GM18498 (cell line): Measurements from ENCODE around the gene ANGPTL7.

Experiments used
- ATAC-seq: cut with Tn5 transposase; IDR thresholded peaks from one replicate; pipeline ENCODE4 v1.9.1; 2021; ENCODE audit warnings: mild to moderate bottlenecking, moderate library complexity; ENCODE audit not compliant: unreplicated experiment

The ANGPTL7 gene

GRCh38 chr1:11198851-11199594 lies 9.9 kb downstream of the ANGPTL7 start:
- no peak for ATAC-seq

GRCh38 chr1:11204396-11205190 lies 15.4 kb downstream of the ANGPTL7 start:
- no peak for ATAC-seq

GRCh38 chr1:11207898-11208611 lies 18.9 kb downstream of the ANGPTL7 start:
- no peak for ATAC-seq

- no peak for ATAC-seq
Observed at GRCh38 chr1:11211461-11211860, 22.3 kb downstream of the ANGPTL7 start.

GRCh38 chr1:11211925-11212587 lies 22.9 kb downstream of the ANGPTL7 start:
- no peak for ATAC-seq

- ATAC-seq, result no peak
Observed at GRCh38 chr1:11214698-11215380, 25.7 kb downstream of the ANGPTL7 start.

GRCh38 chr1:11215381-11216005 lies 26.3 kb downstream of the ANGPTL7 start:
- ATAC-seq, result no peak

GRCh38 chr1:11216074-11216473 lies 26.9 kb downstream of the ANGPTL7 start:
- ATAC-seq, result no peak

DNA sequence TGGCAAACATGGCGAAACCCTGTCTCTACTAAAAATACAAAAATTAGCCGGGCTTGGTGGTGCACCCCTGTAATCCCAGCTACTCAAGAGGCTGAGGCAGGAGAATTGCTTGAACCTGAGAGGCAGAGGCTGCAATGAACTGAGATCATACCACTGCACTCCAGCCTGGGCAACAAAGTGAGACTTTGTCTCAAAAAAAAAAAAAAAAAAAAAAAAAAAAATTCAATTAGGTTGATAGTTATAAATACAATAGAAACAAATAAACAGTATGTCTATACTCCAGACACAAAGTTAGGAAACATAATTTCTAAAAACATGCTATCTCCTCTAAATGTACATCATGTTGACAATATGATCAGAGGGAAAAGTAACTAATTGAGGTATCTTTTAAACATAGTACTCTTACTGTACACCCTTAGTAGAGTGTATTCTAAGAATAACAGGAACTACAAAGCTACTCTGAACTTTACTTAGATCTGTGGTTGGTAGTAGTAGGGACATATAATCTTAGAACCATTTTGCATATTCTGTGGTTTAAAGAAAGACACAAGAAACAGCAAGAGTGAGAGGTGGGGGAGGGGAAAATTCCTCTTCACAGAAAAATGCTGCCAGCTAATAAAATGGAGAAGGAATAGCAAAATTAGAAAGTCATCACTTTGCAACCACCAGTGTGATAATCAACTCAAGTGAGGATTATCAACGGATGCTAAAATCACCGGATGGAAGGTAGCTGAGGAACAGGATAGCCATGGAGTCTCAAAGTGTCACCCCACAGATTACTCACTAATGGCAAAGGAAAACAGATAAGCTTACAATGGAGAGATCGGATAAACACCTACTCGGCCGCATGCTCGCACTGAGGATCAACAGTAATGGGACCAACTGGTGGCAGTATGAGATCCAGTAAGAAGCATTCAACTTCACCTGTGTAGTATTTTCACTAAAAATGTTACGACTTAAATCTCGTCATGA lies 38.2 kb downstream of the ANGPTL7 start:
- ATAC-seq, result peak; percentile 87

- ATAC-seq, result no peak
Observed at GRCh38 chr1:11229203-11229602, 40.0 kb downstream of the ANGPTL7 start.

GRCh38 chr1:11233208-11233607 lies 44.1 kb downstream of the ANGPTL7 start:
- ATAC-seq, result no peak

DNA sequence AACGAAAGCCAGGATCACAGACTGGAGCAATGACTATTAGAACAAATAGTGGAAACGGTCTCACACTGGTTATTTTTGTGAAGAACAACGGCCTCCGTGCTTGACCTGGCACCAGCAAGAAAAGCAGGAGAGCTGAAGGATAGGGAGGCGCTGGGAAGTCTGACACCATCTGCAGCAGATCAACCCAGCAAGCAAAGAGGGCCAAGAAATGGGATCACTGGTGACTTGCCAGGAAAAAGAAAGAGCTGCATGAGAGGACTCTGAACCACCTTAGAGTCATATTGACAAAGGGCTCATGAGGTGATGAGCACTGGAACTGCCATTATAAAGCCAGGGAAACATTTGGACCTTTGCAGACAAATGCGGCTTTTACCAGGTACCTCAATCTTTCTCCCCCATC lies 48.2 kb downstream of the ANGPTL7 start:
- no peak for ATAC-seq

GRCh38 chr1:11238311-11238710 lies 49.2 kb downstream of the ANGPTL7 start:
- no peak for ATAC-seq

DNA sequence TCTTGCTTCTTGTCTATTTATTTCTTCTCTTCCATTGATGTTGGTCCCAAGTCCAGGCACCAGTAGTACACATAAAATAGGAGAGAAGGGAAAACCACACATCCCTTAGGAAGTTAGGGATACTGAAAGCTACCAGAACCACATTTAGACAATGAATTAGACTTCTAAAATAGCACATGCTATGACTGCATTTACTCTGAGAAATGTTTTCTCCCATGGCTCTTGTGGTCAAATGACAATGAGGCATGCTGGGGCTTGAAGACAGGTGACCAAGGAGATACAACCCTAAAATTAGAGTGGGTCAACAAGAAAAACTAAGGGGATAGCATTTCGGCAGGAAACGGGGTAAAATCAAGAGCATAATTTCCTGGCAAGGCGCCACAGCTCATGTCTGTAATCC lies 56.1 kb downstream of the ANGPTL7 start:
- no peak for ATAC-seq
